Non-pigmented ciliary epithelial cell (primary cell): Measurements from ENCODE around the gene SAMD4B.

ENCODE experiments used
- DNase-seq: peaks from one replicate; pipeline ENCODE4 v3.0.0-alpha.2; 2010; ENCODE audit warnings: low read depth

Gene SAMD4B

GRCh38 chr19:39410017-39410830 is 68.0 kb downstream of the SAMD4B start:
- no peak for DNase-seq

GRCh38 chr19:39410831-39411080 is 68.5 kb downstream of the SAMD4B start:
- no peak for DNase-seq

GRCh38 chr19:39411081-39411831 is 69.0 kb downstream of the SAMD4B start:
- DNase-seq, result no peak

- DNase-seq, result peak; percentile 72
These were observed 69.5 kb downstream of the SAMD4B start for GRCh38 chr19:39411832-39412099.

GRCh38 chr19:39412100-39412866 is 70.1 kb downstream of the SAMD4B start, which contains the start of gene PLEKHG2:
TSS of gene PLEKHG2 (plus strand) at chr19:39412669. CDS start at chr19:39414087, 1,418 bp downstream.
- peak; percentile 99 for DNase-seq

GRCh38 chr19:39412867-39413271 is 70.6 kb downstream of the SAMD4B start:
- no peak for DNase-seq

GRCh38 chr19:39413272-39413910 is 71.2 kb downstream of the SAMD4B start:
- no peak for DNase-seq

GRCh38 chr19:39413911-39414608 is 71.8 kb downstream of the SAMD4B start:
- DNase-seq, result no peak

GRCh38 chr19:39415111-39416046 is 73.2 kb downstream of the SAMD4B start:
- DNase-seq, result no peak

- DNase-seq, result no peak
These were observed 74.2 kb downstream of the SAMD4B start for GRCh38 chr19:39416152-39417120.

GRCh38 chr19:39417463-39418181 is 75.4 kb downstream of the SAMD4B start:
- DNase-seq, result no peak

GRCh38 chr19:39419003-39419402 is 76.8 kb downstream of the SAMD4B start:
- no peak for DNase-seq

GRCh38 chr19:39420769-39421168 is 78.5 kb downstream of the SAMD4B start:
- DNase-seq, result no peak

- no peak for DNase-seq
These were observed 79.8 kb downstream of the SAMD4B start for GRCh38 chr19:39422020-39422419.

- DNase-seq, result no peak
These were observed 81.3 kb downstream of the SAMD4B start for GRCh38 chr19:39423258-39424086.

- no peak for DNase-seq
These were observed 82.7 kb downstream of the SAMD4B start for GRCh38 chr19:39424934-39425333.

- DNase-seq, result no peak
These were observed 83.5 kb downstream of the SAMD4B start for GRCh38 chr19:39425744-39426143.

- DNase-seq, result no peak
These were observed 83.9 kb downstream of the SAMD4B start for GRCh38 chr19:39426170-39426569.
